ENCODE data around the gene RAB43. TPM values are rescaled to one million over a fixed set of nuclear protein-coding genes. Genes with fewer than 3 reads are reported as not detected.

The RAB43 gene
- total RNA-seq, 3 donors from 2014 or later (not counting 1 experiment from before 2014, with no cell fraction given): 36.5 to 47.2 (median 38.3) TPM

- Mint-ChIP-seq H3K27ac (no peak within 1 kb of the TSS), H3K4me1 (peaks cover 0 to 6% of the 10 kb centered on the region in 2 donors), H3K9me3 (no peaks in the 10 kb centered on the region), H3K36me3 (no peaks in the 10 kb centered on the region), H3K27me3 (ENCODE audit: low read depth in 2 of 2) (no peaks in the 10 kb centered on the region), H3K4me3 (no peak within 1 kb of the TSS)
- no peaks in the 10 kb centered on the region for H3K36me3 ChIP-seq (ENCODE audit: control insufficient read depth, insufficient read depth, low read length)
- H3K4me3 ChIP-seq (ENCODE audit: low read length): no peak within 1 kb of the TSS
- intact Hi-C loops (cut with micrococcal nuclease): no loop called here
- peaks cover 3% of the 10 kb centered on the region for H3K4me1 ChIP-seq (ENCODE audit: control insufficient read depth, insufficient read depth, low read length)
- 52% methylated on average over 13 of the region's 13 CpGs for WGBS (ENCODE audit: insufficient coverage)
- no peak for DNase-seq
- H3K27me3 ChIP-seq (ENCODE audit: control insufficient read depth, insufficient read depth, low read length): no peaks in the 10 kb centered on the region
- H3K27ac ChIP-seq (ENCODE audit: low read length): no peak within 1 kb of the TSS
- no peak for TF ChIP-seq CTCF (IDR thresholded peaks at IDR 0.05)
- H3K9me3 ChIP-seq (ENCODE audit: control insufficient read depth, insufficient read depth, low read length): no peaks in the 10 kb centered on the region
- no peak for ATAC-seq
These were observed 61.2 kb downstream of the RAB43 start, which contains the start of gene GP9 for GRCh38 chr3:129060276-129061022. TSS of gene GP9 (plus strand) at chr3:129060779. CDS start at chr3:129061740, 961 bp downstream.

- no peaks in the 10 kb centered on the region for H3K27me3 ChIP-seq (ENCODE audit: control insufficient read depth, insufficient read depth, low read length)
- Mint-ChIP-seq H3K27me3 (ENCODE audit: low read depth in 2 of 2) (no peaks in the 10 kb centered on the region), H3K9me3 (no peaks in the 10 kb centered on the region), H3K4me3 (no peak overlapping the region), H3K4me1 (no peaks in the 10 kb centered on the region), H3K36me3 (no peaks in the 10 kb centered on the region), H3K27ac (no peak overlapping the region)
- H3K9me3 ChIP-seq (ENCODE audit: control insufficient read depth, insufficient read depth, low read length): no peaks in the 10 kb centered on the region
- H3K27ac ChIP-seq (ENCODE audit: low read length): no peak overlapping the region
- H3K4me1 ChIP-seq (ENCODE audit: control insufficient read depth, insufficient read depth, low read length): no peaks in the 10 kb centered on the region
- 78% methylated on average over 10 of the region's 11 CpGs for WGBS (ENCODE audit: insufficient coverage)
- ATAC-seq (no peak), DNase-seq (no peak)
- H3K36me3 ChIP-seq (ENCODE audit: control insufficient read depth, insufficient read depth, low read length): no peaks in the 10 kb centered on the region
- H3K4me3 ChIP-seq (ENCODE audit: low read length): no peak overlapping the region
- intact Hi-C loops (cut with micrococcal nuclease): no loop called here
- no peak for TF ChIP-seq CTCF (IDR thresholded peaks at IDR 0.05)
These were observed 62.2 kb downstream of the RAB43 start for GRCh38 chr3:129059311-129059958.

GRCh38 chr3:129058441-129059200, 63.0 kb downstream of the RAB43 start:
- H3K4me3 ChIP-seq (ENCODE audit: low read length): no peak overlapping the region
- intact Hi-C loops (cut with micrococcal nuclease): no loop called here
- no peak overlapping the region for H3K27ac ChIP-seq (ENCODE audit: low read length)
- no peaks in the 10 kb centered on the region for H3K36me3 ChIP-seq (ENCODE audit: control insufficient read depth, insufficient read depth, low read length)
- no peak for TF ChIP-seq CTCF (IDR thresholded peaks at IDR 0.05)
- H3K9me3 ChIP-seq (ENCODE audit: control insufficient read depth, insufficient read depth, low read length): no peaks in the 10 kb centered on the region
- H3K4me1 ChIP-seq (ENCODE audit: control insufficient read depth, insufficient read depth, low read length): peaks cover 4% of the 10 kb centered on the region
- Mint-ChIP-seq H3K27ac (no peak overlapping the region), H3K27me3 (ENCODE audit: low read depth in 2 of 2) (no peaks in the 10 kb centered on the region), H3K9me3 (no peaks in the 10 kb centered on the region), H3K4me1 (peaks cover 3% of the 10 kb centered on the region in 2 donors), H3K36me3 (no peaks in the 10 kb centered on the region), H3K4me3 (no peak overlapping the region)
- DNase-seq: peak in 1 of 2 donors; percentile 47
- no peaks in the 10 kb centered on the region for H3K27me3 ChIP-seq (ENCODE audit: control insufficient read depth, insufficient read depth, low read length)
- 52% methylated on average over 4 of the region's 4 CpGs for WGBS (ENCODE audit: insufficient coverage)
- no peak for ATAC-seq

Data from natural killer cell (primary cell).